GM18951 (cell line): ENCODE data around the gene EML5.

Source experiments
- POLR2A ChIP-seq: IDR thresholded peaks from 4 replicates; pipeline ENCODE4 v1.6.1; 2011; ENCODE audit warnings: mild to moderate bottlenecking; ENCODE audit not compliant: insufficient read length, insufficient read depth; ENCODE audit errors: extremely low read depth
- in situ Hi-C: fragments of 300-500 bp; cut with MboI; formaldehyde crosslinking; loops from one replicate; pipeline ENCODE4 v1.12.0; 2022; ENCODE audit warnings: low sequenced_read_pairs, mixed read lengths, inconsistent platforms; ENCODE audit not compliant: unreplicated experiment

Gene EML5

DNA sequence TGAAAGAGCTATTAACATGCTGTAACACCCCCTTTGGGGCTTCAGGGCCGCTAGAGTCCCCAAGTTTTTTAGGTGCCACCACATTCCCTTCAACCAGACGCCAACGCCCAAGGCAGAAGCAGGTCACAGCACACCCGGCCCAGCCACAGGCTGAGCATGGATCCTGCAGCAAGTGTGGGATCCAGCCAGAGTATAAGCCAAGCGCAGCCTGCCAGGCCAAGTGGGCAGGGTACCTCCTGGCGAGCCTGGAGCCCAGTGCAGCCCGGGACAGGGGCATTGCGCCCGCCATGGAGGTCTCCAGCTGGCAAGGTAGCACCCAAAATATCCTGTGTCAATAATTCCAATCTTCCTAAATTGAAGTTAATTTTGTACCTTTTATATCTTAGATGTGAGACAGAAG, 55.5 kb downstream of the EML5 start:
- TF ChIP-seq POLR2A = no peak
- in situ Hi-C loops = no loop called here

GRCh38 chr14:88733121-88733520, 59.6 kb downstream of the EML5 start:
- in situ Hi-C loops = no loop called here
- no peak for TF ChIP-seq POLR2A

DNA sequence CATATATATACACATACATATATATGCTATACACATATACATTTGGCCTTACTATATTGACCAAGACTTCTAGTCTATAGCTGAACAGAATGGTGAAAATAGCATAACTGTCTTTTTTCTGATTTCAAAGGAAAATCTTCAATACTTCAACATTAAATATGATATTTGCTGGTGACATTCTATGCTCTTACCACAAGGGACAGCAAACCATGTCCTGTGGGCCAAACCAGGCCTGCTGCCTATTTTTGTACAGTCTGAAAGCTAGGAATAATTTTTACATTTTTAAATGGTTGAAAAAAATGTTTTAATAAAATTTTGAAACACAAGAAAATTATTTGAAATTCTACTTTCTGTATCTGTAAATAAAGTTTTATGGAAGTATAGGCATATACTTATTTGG, 63.6 kb downstream of the EML5 start:
- TF ChIP-seq POLR2A = no peak

DNA sequence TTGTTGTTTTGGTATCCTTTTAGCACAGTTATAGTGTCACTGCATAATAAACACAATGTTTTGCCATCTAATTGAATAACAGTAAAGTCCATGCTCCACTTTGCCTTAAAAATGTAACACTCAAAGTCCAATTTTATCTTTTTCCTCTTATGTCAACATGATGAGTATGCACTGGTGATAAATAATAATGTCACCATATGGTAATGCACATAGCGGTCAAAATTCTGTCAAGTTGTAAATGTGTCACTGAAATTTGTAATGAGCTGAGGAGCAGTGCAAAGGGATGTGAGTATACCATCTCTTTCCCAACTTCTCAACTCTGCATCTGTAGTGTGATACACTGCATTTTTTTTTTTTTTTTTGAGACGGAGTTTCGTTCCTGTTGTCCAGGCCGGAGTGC, 65.7 kb downstream of the EML5 start:
- in situ Hi-C loops = no loop called here
- no peak for TF ChIP-seq POLR2A

More for the DNA sequence above, 63.6 kb downstream of the EML5 start:
- in situ Hi-C loops = no loop called here

- in situ Hi-C loops = no loop called here
- TF ChIP-seq POLR2A = no peak
Measured at GRCh38 chr14:88710709-88711108, 82.0 kb downstream of the EML5 start.

DNA sequence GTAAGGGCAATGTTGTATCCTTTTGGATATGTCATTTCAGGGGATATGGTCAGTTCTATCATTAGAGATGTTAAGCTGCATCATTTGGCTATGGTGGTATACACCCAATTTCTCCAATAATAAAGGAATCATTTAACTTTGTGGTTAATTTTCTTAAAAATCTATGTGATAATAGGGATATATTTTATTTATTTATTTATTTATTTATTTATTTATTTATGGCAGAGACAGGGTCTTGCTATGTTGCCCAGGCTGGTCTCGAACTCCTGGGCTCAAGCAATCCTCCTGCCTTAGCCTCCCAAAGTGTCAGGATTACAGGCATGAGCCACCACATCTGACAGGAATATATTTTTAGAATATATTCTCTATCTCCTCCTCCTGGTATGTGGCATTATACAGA, 85.7 kb downstream of the EML5 start:
- in situ Hi-C loops = no loop called here
- no peak for TF ChIP-seq POLR2A

DNA sequence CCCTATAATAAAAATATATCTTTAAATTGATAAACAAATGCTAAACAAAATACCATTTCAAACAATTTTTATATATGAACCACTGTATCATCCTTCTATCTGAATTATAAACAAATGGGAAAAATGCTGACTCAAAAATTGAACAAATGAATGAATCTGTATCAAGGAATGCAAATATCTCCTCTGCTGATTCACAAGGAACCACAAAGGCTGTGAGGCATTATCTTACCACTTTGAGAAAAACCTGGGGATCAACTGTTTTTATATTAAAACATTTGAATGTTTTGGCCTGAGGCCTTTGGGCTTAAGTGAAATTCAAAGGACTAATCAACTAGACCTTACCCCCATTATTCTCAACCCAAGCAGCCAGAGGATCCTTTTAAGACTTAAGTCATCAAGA, 86.3 kb downstream of the EML5 start:
- TF ChIP-seq POLR2A = no peak
- in situ Hi-C loops = no loop called here

GRCh38 chr14:88698651-88699050, 94.1 kb downstream of the EML5 start:
- in situ Hi-C loops = no loop called here
- no peak for TF ChIP-seq POLR2A

- in situ Hi-C loops = no loop called here
- TF ChIP-seq POLR2A = no peak
Measured at GRCh38 chr14:88695870-88696269, 96.9 kb downstream of the EML5 start.

DNA sequence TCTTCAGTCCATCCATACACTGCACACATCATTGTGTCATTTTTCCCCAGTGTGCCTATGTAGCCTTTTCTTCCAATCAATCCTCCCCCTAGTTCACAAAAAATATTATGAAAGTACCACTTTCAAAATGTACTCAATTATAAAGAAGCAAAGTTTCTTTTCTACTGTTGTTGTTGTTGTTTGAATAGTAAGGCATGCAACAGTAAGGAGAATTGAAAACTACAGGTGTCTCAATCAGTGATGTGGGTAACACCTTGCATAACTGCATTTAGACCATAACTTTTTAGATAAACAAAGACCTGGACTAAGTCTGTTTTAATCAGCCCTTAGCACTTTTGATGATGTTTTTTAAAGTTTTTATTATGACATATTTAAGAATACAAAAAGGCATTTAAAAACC, 104.4 kb downstream of the EML5 start:
- no peak for TF ChIP-seq POLR2A
- in situ Hi-C loops = no loop called here

GRCh38 chr14:88683119-88683518, 109.6 kb downstream of the EML5 start:
- in situ Hi-C loops = no loop called here
- TF ChIP-seq POLR2A = no peak

GRCh38 chr14:88682495-88683114, 110.1 kb downstream of the EML5 start:
- in situ Hi-C loops = no loop called here
- TF ChIP-seq POLR2A = no peak

GRCh38 chr14:88681755-88682494, 110.8 kb downstream of the EML5 start:
- TF ChIP-seq POLR2A = no peak

GRCh38 chr14:88669346-88669745, 123.4 kb downstream of the EML5 start:
- TF ChIP-seq POLR2A = no peak
- in situ Hi-C loops = no loop called here

More at GRCh38 chr14:88681755-88682494, 110.8 kb downstream of the EML5 start:
- in situ Hi-C loops = no loop called here
